Stomach (tissue), 4 donors: ENCODE results near the gene RAB43.

ENCODE experiments used
- POLR2A ChIP-seq, 4 donors: fragments of 450-650 bp; IDR thresholded peaks; one replicate each; pipeline ENCODE4 v1.6.1; 2016; ENCODE audit warnings: antibody characterized with exemption in 4 of 4, control low read depth in 2 of 4, mild to moderate bottlenecking in 1 of 4, moderate library complexity in 1 of 4
- POLR2AphosphoS5 ChIP-seq, 3 donors: sonication (generic); formaldehyde crosslinking; IDR thresholded peaks; one replicate each; pipeline ENCODE4 v1.6.1; 2016; ENCODE audit warnings: antibody characterized with exemption in 3 of 3
- TF ChIP-seq, protein P1 (sequence below), 7 experiments: fragments of 450-650 bp in 4 of 7; fragments of 200-600 bp in 3 of 7; sonication (generic) in 3 of 7; IDR thresholded peaks; one replicate each; pipeline ENCODE4 v1.5.1; 2016 to 2019; ENCODE audit warnings: antibody characterized with exemption in 7 of 7, control low read depth in 2 of 7, mild to moderate bottlenecking in 1 of 7

DNA sequence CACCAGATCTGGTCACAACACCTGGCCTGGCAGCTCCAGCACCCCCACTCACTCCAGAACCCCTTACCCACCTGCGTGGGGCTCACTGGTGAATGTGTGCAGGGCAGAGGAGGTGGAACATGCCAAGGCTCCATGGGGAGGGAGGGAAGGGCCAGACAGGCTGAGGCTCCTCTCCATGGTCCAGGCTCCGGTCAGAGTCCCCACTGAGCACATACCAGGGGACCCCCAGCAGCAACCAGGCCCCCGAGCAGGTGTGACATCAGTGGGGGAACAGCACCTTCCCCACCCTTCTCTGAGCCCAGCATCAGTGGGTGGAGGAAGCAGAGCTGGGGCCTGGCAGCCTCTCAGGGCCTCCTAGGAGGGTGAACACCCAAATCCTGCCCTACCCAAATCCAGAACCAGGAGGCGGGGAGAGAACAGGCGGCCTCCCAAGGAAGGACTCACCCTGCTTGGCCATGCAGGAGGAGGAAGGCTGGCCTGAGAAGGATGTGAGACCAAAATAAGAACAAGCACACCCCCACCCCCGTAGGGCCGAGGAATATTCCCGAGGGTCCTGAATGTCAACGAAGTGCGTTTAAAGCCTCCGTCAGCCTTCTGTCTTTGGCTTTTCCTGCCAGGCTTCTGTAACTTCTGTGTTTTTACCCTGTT, 62.2 kb downstream of the RAB43 start:
- TF ChIP-seq, protein P1, sequence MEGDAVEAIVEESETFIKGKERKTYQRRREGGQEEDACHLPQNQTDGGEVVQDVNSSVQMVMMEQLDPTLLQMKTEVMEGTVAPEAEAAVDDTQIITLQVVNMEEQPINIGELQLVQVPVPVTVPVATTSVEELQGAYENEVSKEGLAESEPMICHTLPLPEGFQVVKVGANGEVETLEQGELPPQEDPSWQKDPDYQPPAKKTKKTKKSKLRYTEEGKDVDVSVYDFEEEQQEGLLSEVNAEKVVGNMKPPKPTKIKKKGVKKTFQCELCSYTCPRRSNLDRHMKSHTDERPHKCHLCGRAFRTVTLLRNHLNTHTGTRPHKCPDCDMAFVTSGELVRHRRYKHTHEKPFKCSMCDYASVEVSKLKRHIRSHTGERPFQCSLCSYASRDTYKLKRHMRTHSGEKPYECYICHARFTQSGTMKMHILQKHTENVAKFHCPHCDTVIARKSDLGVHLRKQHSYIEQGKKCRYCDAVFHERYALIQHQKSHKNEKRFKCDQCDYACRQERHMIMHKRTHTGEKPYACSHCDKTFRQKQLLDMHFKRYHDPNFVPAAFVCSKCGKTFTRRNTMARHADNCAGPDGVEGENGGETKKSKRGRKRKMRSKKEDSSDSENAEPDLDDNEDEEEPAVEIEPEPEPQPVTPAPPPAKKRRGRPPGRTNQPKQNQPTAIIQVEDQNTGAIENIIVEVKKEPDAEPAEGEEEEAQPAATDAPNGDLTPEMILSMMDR (IDR thresholded peaks at IDR 0.05), result no peak
- TF ChIP-seq POLR2A (IDR thresholded peaks at IDR 0.05) (no peak), POLR2AphosphoS5 (IDR thresholded peaks at IDR 0.05) (no peak)
